NCI-H748 (cell line): ENCODE results near the gene TMEM63B.
A peak's percentile ranks its signal among the peaks of the same experiment; 100 is the strongest.
"Not testable (repeated sequence)": the region's sequence is repeated elsewhere in the genome, so short reads cannot be mapped to it uniquely, and the experiment has no call there.

Experiments
- DNase-seq: peaks from one replicate; lab custom pipeline; 2025; ENCODE audit not compliant: unreplicated experiment; lab: John Stamatoyannopoulos, UW

Gene TMEM63B

DNA sequence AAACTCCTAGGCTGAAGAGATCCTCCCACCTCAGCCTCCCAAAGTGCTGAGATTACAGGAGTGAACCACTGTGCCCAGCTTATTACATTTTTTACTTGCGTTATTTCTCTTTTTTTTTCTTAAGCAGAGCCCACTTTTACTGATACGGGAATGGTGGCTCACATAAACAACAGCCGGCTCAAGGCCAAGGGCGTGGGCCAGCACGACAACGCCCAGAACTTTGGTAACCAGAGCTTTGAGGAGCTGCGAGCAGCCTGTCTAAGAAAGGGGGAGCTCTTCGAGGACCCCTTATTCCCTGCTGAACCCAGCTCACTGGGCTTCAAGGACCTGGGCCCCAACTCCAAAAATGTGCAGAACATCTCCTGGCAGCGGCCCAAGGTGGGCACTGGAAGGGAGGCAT is 41.8 kb downstream of the TMEM63B start:
- no peak for DNase-seq

DNA sequence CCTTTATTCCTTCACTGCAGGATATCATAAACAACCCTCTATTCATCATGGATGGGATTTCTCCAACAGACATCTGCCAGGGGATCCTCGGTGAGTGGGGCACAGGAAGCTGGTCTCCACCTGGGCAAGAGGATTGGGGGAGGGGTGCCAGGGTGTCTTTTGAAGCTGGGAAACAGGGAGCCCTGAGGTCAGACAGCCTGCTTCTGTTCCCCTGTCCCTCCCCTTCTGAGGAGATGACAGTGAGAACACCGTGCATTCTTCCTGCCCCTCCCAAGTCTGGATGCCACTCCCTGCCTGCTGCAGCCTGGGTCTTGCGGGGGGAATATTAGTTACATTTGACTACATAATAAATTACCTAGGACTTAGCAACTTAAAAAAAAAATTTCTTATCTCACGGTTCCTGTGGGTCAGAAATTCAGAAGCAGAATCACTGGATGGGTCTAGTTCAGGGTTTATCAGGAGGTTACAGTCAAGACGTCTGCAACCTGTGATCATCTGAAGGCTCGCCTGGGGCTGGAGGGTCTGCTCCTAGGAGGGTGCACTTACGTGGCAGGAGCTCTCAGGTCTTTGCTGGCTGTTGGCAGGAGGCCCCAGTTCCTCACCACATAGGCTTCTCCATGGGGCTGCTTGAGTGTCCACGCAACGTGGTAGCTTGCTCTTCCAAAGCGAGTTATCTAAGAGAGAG is 42.7 kb downstream of the TMEM63B start:
- DNase-seq, result no peak

- no peak for DNase-seq
Measured at GRCh38 chr6:44171899-44172546, 44.7 kb downstream of the TMEM63B start.

- DNase-seq, result peak; percentile 86
Measured at GRCh38 chr6:44172731-44173500, 45.6 kb downstream of the TMEM63B start.

DNA sequence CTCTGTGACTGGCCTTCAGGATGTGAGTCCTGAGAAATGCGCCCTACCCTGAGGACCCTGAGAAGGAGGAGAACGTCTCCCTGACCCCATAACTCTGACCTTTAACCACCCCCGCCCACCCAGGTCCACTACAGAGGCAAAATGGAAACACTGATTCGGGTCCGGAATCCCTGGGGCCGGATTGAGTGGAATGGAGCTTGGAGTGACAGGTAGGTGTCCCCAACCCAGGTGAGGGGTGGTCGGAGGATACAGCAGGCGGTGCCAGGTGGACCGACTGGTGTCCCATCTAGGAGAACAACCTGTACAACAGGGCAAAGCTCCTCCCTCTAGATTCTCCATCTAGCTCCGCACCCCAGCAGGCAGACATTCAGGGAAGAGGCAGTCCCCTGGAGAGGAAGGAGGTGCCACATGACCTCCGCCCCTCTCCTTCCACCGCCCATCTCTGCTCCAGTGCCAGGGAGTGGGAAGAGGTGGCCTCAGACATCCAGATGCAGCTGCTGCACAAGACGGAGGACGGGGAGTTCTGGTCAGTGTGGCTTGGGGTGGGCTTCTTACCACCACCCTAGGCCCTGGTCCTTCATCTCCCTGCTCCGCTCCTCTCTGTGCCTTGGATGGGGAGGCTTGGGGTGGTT is 48.9 kb downstream of the TMEM63B start:
- no peak for DNase-seq

GRCh38 chr6:44176762-44177509 is 49.6 kb downstream of the TMEM63B start:
- no peak for DNase-seq

DNA sequence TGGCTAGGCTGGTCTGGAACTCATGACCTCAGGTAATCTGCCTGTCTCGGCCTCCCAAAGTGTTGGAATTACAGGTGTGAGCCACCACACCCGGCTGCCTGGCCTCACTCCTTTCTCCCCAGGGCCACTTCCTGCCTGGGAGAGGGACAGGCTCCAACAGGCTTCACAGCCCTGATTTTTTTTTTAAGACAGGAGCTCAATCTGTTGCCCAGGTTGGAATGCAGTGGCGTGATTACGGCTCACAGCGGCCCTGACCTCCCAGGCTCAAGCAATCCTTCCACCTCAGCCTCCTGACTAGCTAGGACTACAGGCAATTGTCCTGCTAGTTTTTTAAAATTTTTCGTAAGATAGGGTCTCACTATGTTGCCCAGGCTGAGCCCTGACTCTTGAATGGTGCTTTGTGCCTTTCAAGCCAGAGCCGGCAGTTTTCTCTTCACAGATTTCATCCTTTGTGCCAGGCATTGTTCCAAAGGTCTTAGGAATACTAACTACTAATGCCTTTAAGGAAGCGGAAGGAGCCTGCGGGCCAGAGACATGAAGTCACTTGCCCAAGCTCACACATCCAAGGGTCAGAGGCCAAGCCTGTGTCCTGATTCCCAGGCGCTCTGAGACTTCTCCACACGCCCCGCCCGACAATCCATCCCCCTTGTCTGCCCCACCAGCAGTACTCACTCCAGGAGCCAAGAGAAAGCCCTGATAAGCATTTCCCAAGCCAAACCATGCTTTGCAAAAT is 50.5 kb downstream of the TMEM63B start:
- no peak for DNase-seq

DNA sequence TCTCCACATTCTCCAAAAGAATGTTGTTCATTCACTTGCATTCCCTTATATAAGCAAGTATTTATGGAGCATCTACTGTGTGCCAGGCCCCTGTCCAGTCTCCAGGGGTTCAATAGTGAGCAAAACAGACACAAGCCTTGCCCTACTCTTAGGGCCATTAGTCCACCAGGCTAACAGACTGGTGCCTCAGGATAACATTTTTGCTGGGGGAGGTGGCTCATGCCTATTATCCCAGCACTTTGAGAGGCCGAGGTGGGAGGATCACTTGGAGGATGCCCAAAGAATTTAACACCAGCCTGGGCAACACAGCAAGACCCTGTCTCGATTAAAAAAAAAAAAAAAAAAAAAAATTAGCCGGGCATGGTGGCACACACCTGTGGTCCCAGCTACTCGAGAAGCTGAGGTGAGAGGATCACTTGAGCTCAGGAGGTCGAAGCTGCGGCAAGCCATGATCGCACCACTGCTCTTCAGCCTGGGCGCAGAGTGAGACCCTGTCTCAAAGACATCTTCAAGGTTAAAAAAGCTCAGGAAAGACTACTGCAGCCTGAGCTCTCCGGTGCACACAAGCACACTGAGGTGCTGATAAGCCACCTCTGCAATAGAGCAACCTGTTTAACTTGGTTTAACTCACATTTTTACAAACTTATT is 51.2 kb downstream of the TMEM63B start:
- no peak for DNase-seq

DNA sequence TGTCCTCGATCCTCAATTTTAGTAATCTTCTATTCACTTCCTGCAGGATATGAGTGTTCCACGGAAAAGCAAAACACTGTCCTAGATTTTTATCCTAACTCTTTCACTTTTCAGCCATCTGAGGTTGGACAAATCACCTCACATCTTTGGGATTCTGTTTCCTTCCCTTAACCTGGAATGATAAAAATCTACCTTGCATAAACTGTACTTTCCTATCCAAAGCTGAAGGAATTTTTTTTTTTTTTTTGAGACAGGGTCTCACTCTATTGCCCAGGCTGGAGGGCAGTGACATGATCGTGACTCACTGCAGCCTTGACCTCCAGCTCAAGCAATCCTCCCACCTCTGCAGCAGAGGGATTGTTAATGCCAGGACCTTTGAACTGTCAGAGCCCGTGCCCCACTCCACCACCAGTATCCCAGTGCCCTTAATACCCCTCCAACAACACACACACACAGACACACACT is 51.8 kb downstream of the TMEM63B start:
- no peak for DNase-seq

GRCh38 chr6:44179648-44180047 is 52.3 kb downstream of the TMEM63B start:
- no peak for DNase-seq

GRCh38 chr6:44180406-44180805 is 53.1 kb downstream of the TMEM63B start:
- DNase-seq, result no peak

- no peak for DNase-seq
Measured at GRCh38 chr6:44180886-44181285, 53.5 kb downstream of the TMEM63B start.

DNA sequence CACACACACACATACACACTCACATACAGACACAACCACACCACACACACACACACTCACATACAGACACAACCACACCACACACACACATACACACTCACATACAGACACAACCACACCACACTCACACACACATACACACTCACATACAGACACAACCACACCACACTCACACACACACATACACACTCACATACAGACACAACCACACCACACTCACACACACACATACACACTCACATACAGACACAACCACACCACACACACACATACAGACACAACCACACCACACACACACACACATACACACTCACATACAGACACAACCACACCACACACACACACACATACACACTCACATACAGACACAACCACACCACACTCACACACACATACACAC is 54.4 kb downstream of the TMEM63B start:
- not testable (repeated sequence) for DNase-seq

GRCh38 chr6:44182911-44183390 is 55.6 kb downstream of the TMEM63B start:
- no peak for DNase-seq

DNA sequence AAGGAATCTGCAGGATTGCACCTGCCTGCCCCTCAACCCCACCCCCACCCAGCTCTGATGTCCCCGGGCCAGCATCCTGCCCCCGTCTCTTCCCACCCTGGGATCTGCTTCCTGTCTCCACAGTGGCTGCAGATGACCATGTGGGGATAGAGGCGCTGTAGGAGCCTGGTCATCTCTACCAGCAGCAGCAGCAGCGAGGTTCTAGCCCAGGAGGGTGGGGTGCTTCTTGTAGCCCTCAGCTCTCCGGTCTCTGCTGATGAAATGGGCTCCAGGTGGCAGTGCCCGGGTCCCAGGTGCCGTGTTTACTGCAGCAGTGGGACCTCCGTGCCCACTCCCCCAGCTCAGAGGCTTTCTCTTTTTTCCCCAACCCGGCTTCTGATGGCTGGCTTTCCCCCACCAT is 56.4 kb downstream of the TMEM63B start:
- no peak for DNase-seq

DNA sequence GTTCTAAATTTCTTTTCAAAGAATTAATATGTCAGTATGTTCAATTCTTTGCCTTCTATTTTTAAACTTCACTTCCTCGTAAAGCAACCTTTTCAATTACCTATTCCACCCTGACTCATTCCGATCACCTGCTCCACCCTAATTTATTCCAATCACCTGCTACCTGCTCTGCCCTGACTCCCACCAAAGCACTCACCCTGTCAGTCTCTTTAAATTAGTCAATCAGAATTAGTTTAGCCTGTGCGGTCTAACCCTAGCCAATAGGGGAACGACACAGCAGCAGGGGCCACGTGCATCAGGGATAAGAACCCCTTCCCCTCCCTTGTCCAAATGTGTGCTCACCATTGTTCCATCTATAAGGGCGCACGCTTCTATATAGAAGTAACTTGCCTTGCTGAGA is 58.0 kb downstream of the TMEM63B start:
- DNase-seq, result peak; percentile 32

- no peak for DNase-seq
Measured at GRCh38 chr6:44185953-44186634, 58.7 kb downstream of the TMEM63B start.

DNA sequence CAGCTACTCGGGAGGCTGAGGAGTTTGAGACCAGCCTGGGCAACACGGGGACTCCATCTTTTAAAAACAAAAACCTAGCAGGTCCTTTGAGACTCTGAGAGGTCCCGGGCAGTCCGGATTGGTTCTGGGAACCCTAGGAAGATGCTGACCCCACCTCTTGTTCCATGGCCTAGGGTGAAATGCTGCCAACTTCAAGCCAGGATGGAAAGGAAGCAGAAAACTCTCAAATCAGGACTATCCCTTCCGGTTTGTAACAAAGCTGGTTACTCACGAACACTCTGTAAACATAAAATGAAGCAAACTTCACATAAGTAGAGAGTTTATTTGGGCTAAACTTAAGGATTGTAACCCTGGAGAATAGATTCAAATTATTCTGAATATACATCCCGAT is 59.3 kb downstream of the TMEM63B start:
- DNase-seq, result no peak

DNA sequence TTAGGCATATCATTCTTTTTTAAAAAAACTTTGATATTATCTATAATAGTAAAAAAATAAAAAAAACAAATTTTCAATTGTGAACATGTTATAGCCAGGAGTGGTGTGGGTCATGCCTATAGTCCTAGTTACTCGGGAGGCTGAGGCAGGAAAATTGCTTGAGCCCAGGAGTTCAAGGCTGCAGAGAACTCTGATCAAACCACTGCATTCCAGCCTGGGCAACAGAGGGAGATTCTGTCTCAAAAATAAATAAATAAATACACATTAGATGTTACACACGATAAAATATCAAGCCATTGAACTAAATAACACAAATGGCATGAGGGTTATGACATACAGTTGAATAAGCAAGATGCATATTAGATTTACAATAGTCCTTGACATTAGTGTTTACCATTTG is 61.5 kb downstream of the TMEM63B start:
- DNase-seq, result no peak
